Activated CD8-positive, alpha-beta T cell treated with anti-CD3 and anti-CD28 coated beads for 36 hours (primary cell): ENCODE measurements around the gene B4GALNT3. TPM values are rescaled to one million over a fixed set of nuclear protein-coding genes. Genes with fewer than 3 reads are reported as not detected.

Source experiments
- ATAC-seq: fragments of 200-7000 bp; cut with Tn5 transposase; one replicate; pipeline ENCODE4 v1.10.0; 2021; ENCODE audit warnings: mild to moderate bottlenecking, moderate library complexity
- CTCF ChIA-PET: fragments of 350-600 bp; sonication (Branson Sonifier 250); formaldehyde crosslinking; loops from one replicate; lab custom pipeline; 2021; ENCODE audit warnings: antibody characterized with exemption; lab: Charles Lee
- POLR2A ChIA-PET: fragments of 350-600 bp; sonication (Branson Sonifier 250); formaldehyde crosslinking; loops from one replicate; lab custom pipeline; 2021; ENCODE audit warnings: antibody characterized with exemption; lab: Charles Lee
- DNase-seq: peaks from one replicate; pipeline ENCODE4 v3.0.0-alpha.2; 2020
- H3K27ac Mint-ChIP-seq: one replicate; pipeline ENCODE4 v1.8.0; 2021; ENCODE audit warnings: mild to moderate bottlenecking, mixed read lengths
- H3K27me3 Mint-ChIP-seq: one replicate; pipeline ENCODE4 v1.8.0; 2021; ENCODE audit warnings: mixed read lengths
- H3K36me3 Mint-ChIP-seq: one replicate; pipeline ENCODE4 v1.8.0; 2021; ENCODE audit warnings: low read depth, mixed read lengths
- H3K4me1 Mint-ChIP-seq: one replicate; pipeline ENCODE4 v1.8.0; 2021; ENCODE audit warnings: low read depth, mixed read lengths
- H3K4me3 Mint-ChIP-seq: one replicate; pipeline ENCODE4 v1.8.0; 2021; ENCODE audit warnings: mild to moderate bottlenecking, moderate library complexity, mixed read lengths
- H3K9me3 Mint-ChIP-seq: one replicate; pipeline ENCODE4 v1.8.0; 2021; ENCODE audit warnings: mixed read lengths
- intact Hi-C: fragments of 100-400 bp; cut with micrococcal nuclease; formaldehyde crosslinking; loops from one replicate; pipeline ENCODE4 v1.10.0; 2022
- total RNA-seq, 2 experiments: library from RNA; stranded (reverse); gene quantifications; one replicate each; pipeline ENCODE4 v1.2.3, GENCODE V29; 2021
- TF ChIP-seq, protein P1 (sequence below): fragments of 200-600 bp; IDR thresholded peaks from one replicate; pipeline ENCODE4 v1.8.0; 2022; ENCODE audit warnings: antibody characterized with exemption, mild to moderate bottlenecking

The B4GALNT3 gene
- total RNA-seq, 2 experiments from 2014 or later, result 2.8 to 3.4 TPM

GRCh38 chr12:473198-473597 is 13.5 kb downstream of the B4GALNT3 start:
- no peak for ATAC-seq
- peaks cover 13% of the 10 kb centered on the region for H3K27me3 Mint-ChIP-seq
- POLR2A ChIA-PET, result no interaction called here
- H3K27ac Mint-ChIP-seq, result no peak overlapping the region
- H3K4me1 Mint-ChIP-seq, result peaks cover 2% of the 10 kb centered on the region
- TF ChIP-seq, protein P1, sequence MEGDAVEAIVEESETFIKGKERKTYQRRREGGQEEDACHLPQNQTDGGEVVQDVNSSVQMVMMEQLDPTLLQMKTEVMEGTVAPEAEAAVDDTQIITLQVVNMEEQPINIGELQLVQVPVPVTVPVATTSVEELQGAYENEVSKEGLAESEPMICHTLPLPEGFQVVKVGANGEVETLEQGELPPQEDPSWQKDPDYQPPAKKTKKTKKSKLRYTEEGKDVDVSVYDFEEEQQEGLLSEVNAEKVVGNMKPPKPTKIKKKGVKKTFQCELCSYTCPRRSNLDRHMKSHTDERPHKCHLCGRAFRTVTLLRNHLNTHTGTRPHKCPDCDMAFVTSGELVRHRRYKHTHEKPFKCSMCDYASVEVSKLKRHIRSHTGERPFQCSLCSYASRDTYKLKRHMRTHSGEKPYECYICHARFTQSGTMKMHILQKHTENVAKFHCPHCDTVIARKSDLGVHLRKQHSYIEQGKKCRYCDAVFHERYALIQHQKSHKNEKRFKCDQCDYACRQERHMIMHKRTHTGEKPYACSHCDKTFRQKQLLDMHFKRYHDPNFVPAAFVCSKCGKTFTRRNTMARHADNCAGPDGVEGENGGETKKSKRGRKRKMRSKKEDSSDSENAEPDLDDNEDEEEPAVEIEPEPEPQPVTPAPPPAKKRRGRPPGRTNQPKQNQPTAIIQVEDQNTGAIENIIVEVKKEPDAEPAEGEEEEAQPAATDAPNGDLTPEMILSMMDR, result no peak
- no peaks in the 10 kb centered on the region for H3K9me3 Mint-ChIP-seq
- no peaks in the 10 kb centered on the region for H3K36me3 Mint-ChIP-seq
- CTCF ChIA-PET, result interaction anchor here (1.1 to 1.4 kb wide), 2 partner anchors 20 to 75 kb away, joined by 3 to 5 read pairs; no protein-coding TSS in a partner anchor
- intact Hi-C loops, result no loop called here
- no peak overlapping the region for H3K4me3 Mint-ChIP-seq
- no peak for DNase-seq

DNA sequence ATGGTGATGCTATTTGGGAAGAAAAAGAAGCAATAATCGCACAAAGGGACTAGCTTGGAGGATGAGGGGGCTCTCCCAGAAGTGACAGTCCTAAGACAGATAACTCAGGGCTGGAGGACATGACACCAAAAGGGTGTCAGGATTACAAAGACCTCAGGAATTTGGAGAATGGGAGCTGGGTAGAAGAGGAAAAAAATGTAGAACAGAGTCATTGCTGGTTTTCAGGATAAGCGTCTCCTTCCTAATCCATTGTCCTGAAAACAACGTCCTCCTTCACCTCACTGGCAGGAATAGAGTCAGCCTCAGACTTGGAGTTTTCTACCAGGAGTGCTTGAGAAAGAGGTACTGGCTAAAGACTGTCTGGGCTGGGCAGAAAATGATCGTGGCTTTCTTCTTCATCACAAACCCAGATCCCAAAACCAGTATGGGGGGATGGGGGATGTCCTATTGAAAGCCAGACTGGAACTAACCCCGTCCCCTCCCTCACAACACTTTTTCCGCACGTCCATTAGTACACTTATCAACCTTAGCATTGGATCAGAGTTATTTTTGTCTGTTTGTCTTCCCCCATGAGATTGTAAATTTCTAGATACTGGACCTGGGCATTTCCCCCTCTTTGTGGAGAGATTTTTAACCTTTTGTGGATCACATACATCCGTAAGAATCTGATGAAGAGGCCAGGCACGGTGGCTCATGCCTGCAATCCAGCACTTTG is 14.3 kb downstream of the B4GALNT3 start:
- ChIA-PET CTCF (interaction anchor here (1.4 kb wide), 1 partner anchor 74 kb away, joined by 5 read pairs; no protein-coding TSS in a partner anchor), POLR2A (no interaction called here)
- intact Hi-C loops, result no loop called here
- DNase-seq, result no peak
- no peak overlapping the region for H3K4me3 Mint-ChIP-seq
- no peak for ATAC-seq
- no peaks in the 10 kb centered on the region for H3K36me3 Mint-ChIP-seq
- no peak overlapping the region for H3K27ac Mint-ChIP-seq
- no peaks in the 10 kb centered on the region for H3K4me1 Mint-ChIP-seq
- TF ChIP-seq, protein P1, result no peak
- H3K9me3 Mint-ChIP-seq, result no peaks in the 10 kb centered on the region
- peaks cover 13% of the 10 kb centered on the region for H3K27me3 Mint-ChIP-seq

- no peaks in the 10 kb centered on the region for H3K36me3 Mint-ChIP-seq
- no peak overlapping the region for H3K4me3 Mint-ChIP-seq
Measured at GRCh38 chr12:475286-475685, 15.5 kb downstream of the B4GALNT3 start.

DNA sequence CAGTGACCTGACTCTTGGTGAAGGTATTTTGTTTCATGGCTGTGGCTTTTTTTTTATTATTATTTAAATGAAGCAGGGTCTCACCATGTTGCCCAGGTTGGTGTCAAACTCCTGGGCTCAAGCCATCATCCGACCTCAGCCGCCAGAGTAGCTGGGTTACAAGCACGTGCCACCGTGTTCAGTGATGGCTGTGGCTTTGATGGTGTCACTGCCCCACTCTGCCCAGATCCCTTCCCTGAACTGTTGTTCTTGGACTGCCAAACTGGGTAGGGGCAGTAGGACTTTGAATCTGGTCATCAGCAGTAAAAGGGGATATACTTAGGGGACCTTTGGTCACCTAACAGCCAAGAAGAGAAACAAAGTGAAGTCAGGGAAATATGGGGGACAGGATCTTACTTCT is 19.4 kb downstream of the B4GALNT3 start:
- ChIA-PET CTCF (interaction anchor here (1.9 kb wide), 1 partner anchor 24 kb away, joined by 12 read pairs; no protein-coding TSS in a partner anchor), POLR2A (no interaction called here)
- no peaks in the 10 kb centered on the region for H3K9me3 Mint-ChIP-seq
- DNase-seq (no peak), ATAC-seq (no peak)
- H3K27me3 Mint-ChIP-seq, result peaks cover 16% of the 10 kb centered on the region
- TF ChIP-seq, protein P1, result no peak
- H3K27ac Mint-ChIP-seq, result no peak overlapping the region
- intact Hi-C loops, result no loop called here
- H3K36me3 Mint-ChIP-seq, result no peaks in the 10 kb centered on the region
- no peak overlapping the region for H3K4me3 Mint-ChIP-seq
- H3K4me1 Mint-ChIP-seq, result no peaks in the 10 kb centered on the region

More at GRCh38 chr12:475286-475685, 15.5 kb downstream of the B4GALNT3 start:
- ATAC-seq, result no peak
- ChIA-PET POLR2A (interaction anchor here (1.1 kb wide), 1 partner anchor 16 kb away, joined by 3 read pairs; no protein-coding TSS in a partner anchor), CTCF (interaction anchor here (1.6 to 2.9 kb wide), 2 partner anchors 23 to 72 kb away, joined by 7 to 13 read pairs; no protein-coding TSS in a partner anchor)
- H3K9me3 Mint-ChIP-seq, result no peaks in the 10 kb centered on the region
- DNase-seq, result no peak
- no peaks in the 10 kb centered on the region for H3K4me1 Mint-ChIP-seq
- no peak overlapping the region for H3K27ac Mint-ChIP-seq
- TF ChIP-seq, protein P1, result no peak
- intact Hi-C loops, result no loop called here
- peaks cover 13% of the 10 kb centered on the region for H3K27me3 Mint-ChIP-seq
